ENCODE results near the gene STX16.
"Not testable (repeated sequence)": the region's sequence is repeated elsewhere in the genome, so short reads cannot be mapped to it uniquely, and the experiment has no call there.

STX16 gene

DNA sequence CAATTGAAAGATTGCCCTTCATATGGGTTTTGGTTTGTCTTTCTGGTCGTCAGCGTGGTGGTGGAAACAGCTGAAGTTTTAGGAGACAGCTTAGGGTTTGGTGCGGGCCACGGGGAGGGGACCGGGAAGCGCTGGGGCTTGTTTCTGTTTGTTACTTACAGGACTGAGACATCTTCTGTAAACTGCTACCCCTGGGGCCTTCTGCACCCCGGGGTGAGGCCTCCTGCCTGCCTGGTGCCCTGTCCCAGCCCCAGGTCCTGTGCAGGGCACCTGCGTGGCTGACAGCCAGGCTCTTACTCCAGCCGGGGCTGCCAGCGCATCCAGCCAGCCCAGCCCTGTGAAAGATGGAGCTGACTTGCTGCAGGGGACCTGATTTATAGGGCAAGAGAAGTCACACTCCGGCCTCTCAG is 64.3 kb downstream of the STX16 start:
- H3K4me3 ChIP-seq (ENCODE audit: low read length) = no peak overlapping the region
- no peak for DNase-seq (ENCODE audit: low read depth, low spot score)

DNA sequence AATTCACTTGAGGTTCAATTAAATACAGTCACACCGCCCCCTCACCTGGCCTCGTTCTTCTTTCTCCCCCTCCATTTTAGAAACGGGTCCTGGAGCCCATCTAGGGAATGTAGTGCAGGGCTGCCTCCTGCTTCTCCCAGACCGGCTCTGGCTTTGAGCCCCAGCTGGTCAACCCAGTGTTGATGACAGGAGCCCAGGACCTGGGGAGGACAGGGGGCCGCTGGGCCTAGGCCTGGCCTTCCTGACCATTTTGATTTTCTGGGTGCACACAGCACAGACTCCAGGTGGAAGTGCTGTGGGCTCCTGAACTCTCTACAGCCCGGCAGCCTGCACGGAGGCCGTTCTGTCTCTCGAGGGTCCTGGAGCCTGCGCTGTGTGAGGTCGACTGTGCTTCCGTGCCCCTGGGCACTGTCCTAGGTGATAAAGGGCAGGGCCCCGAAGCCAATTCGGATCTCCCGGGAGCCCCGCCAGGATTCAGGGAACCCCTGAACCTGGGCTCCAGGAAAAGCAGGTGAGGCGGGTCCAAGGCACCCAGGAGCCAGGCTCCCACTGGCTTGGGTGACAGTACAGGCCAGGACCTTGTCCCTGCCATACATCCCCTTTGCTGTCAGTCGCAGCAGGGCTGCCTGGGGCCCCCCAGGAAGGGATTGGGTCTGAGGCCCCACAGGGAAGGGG is 64.9 kb downstream of the STX16 start:
- DNase-seq (ENCODE audit: low read depth, low spot score) = no peak
- H3K4me3 ChIP-seq (ENCODE audit: low read length) = no peak overlapping the region

DNA sequence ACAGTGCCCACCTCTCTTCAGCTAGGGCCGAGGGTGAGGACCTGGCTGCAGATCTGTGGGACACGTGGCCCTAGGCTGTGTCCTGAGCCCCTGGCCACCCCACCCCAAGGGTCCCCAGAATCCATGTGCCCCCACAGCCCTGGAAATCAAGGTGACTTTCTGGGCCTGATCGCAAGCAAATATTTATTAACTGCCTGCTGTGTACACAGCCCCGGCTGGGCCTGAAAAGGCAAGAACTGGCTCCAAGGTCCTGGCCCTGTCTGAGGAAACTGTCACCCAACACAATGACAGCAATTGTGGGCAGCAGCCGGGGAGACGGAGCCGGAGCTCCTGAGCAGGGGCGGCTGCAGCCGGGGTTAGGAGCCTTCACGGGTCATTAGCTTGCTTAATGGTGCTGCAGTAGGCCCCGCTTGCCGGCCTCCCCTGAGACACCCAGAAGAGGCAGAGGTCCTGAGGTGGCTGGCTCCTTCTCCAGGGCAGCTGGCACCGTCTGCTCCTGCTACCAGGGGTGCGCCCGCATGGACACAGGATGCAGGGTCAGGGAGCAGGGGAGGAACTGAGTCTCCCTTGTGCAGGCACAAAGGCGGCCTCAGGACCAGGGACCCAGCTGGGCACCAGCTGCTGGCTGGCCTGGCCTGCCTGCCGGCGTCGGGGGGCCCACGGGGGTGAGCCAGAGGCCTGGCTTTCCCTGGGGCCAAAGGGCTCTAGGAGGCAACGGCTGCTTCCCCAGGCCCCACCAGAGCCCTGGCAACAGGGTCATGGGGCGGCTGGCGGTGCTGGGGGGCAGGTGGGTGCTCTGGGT is 65.6 kb downstream of the STX16 start:
- no peak overlapping the region for H3K4me3 ChIP-seq (ENCODE audit: low read length)
- no peak for DNase-seq (ENCODE audit: low read depth, low spot score)

DNA sequence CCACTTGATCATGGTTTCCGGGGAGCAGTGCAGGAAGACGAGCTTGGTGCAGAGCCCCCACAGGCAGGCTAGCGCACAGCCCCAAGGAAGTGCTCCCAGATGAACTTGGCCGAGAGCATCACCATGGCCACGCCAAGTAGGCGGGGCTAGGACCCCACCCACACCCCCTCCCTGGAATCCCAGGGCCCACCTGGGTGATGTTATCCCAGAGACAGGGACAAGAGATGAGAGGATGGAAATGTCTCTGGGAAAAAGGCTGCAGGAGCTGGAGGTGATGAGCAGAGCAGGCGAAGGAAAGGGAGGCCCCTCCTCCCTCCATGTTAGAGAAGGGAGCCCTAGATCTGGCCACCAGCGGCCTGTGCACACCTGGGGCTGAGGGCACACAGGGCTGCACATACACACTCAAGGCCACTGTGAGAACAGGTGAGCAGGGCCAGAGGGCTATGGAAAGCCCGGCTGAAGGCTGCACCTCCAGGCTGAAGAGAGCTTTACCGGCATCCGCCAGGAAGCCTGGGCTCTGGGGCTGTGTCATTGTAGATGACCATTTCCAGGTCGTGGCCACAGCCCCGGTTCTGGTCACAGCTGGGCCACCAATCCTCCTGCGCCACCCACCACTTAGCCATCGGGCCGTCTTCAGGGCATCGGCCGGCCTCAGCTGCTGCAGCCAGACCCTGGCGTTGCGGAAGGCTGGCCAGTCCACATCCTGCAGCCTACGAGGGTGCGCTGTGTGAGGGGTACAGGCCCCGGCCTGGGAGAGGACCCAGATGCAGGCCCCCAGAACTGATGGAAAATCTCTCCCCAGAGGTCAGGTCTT is 66.4 kb downstream of the STX16 start:
- no peak overlapping the region for H3K4me3 ChIP-seq (ENCODE audit: low read length)
- no peak for DNase-seq (ENCODE audit: low read depth, low spot score)

DNA sequence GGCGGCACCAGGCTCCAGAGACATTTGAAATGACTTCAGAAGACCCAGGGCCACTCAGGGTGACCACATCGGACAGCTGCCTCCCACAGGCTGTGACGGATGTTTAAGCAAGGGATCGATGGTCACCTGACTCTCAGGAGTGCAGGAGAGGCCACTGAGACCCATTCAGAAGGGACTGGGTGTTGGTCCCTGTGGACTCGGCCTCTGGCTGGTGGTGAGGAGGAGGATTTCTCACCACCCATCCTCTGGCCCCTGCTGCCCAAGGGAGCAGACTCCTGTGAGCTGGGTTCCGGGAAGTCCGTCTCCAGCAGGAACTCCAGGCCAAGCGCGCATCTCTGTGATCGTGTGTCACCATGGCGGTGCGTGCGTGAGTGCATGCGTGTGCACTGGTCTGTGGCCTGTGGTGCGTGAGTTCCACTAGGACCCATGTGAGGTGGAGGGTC is 67.1 kb downstream of the STX16 start:
- no peak for DNase-seq (ENCODE audit: low read depth, low spot score)
- H3K4me3 ChIP-seq (ENCODE audit: low read length) = no peak overlapping the region

DNA sequence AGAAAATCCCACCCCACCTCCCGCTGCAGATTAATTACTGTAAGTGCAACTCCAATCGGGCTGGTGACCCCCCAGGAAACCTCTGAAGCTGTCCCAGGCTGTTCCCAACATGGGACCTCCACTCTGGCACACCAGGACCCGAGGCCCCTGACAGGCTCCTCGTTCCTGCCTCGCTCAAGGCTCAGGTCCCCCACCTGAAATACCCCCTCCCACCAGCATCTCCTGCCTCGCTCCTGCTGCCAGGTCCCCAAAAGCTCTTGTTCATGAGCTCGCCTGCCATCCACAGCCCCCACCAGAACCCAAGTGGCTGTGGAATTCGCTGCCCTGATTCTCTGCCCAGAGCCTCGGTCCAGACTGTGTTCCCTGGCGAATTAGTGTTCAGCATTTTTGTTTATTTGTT is 67.6 kb downstream of the STX16 start:
- H3K4me3 ChIP-seq (ENCODE audit: low read length) = no peak overlapping the region
- no peak for DNase-seq (ENCODE audit: low read depth, low spot score)

DNA sequence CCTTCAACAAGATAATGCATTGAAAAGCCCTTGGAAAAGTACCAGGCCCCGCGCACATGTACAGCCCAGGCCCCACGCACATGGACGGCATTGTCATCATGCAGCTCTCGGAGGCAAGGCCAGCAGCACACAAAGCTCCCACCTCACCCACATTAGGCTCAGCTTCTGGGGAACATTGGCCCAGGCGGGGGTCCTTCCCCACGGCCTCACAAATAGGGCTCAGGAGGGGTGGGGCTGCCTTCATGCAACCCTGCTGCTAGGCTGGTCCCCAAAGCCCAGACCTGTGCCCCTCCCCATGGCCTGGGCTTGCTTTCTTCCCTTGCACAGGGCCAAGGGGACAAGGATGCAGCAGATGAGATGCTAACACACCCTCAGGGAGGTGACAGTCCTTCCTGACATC is 68.2 kb downstream of the STX16 start:
- H3K4me3 ChIP-seq (ENCODE audit: low read length) = no peak overlapping the region
- DNase-seq (ENCODE audit: low read depth, low spot score) = no peak

DNA sequence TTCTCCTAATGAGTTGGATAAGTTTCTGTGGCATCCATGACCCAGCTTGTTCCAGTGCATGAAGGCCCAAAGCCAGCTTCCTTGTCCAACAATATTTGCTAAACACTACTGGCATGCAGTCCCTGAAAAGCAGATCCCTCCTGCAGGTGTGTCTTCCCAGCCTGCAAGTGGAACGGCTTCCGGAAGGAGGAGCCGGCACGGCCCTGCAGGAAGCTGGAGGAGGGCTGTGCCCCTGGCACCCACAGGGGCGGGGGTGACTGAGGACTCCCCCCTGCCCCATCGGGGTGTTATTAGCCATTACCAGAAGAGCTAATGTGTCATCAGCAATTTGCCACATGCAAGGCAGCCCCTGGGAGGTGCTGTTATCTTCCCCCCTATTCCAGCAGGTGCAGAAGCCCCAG is 68.9 kb downstream of the STX16 start:
- no peak overlapping the region for H3K4me3 ChIP-seq (ENCODE audit: low read length)
- DNase-seq (ENCODE audit: low read depth, low spot score) = no peak

DNA sequence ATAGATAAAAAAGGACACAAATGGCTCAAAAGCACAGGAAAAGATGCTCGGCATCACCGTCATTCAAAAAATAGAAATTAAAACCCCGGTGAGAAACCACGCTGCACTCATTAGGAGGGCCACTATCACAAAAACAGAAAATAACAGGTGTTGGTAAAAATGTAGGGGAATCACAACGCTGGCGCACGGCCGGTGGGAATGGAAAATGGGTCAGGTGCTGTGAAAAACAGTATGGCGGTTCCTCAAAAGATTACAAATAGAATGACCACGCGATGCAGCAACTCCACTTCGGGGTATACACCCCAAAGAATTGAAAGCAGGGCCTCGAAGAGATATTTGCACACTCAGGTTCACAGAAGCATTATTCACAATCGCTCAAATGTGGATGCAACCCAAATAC is 69.8 kb downstream of the STX16 start:
- DNase-seq (ENCODE audit: low read depth, low spot score) = no peak
- H3K4me3 ChIP-seq (ENCODE audit: low read length) = no peak overlapping the region

DNA sequence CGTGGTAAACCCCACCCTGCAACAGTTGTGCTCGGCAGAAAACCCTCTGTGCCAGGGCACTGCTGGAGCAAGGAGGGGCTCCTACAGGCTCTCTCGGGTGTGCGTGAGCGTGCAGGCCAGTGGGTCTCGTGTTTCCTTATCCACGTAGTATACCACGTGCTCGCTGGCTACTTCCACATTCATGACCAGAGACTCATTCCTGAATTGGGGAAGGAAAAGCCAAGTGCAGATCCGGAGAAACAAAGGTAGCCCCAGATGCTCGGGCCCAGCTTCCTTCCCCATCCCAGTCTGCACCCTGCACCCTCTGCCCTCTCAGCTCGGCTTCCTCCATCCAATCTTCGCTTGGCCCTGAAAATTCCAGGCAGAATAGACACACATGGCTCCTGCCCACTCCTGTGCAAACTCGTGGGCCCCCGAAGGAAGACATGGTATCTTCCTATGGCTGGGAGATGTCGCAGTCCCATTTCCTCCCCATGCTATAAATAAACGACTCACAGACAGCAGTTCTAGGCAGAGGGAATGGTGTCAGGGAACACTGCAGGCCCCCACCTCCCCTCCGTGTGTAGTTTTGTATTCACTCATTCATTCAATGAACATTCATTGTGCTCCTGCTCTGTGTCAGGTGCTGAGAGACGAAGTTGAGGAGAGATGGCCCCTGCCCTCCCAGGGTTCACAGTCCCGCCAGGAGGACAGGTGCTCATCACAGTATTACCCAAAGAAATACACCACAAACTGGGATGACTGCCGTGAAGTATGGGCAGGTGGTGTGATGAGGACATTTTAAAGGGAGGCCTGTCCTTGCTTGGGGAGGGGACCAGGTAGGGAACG is 71.1 kb downstream of the STX16 start:
- H3K4me3 ChIP-seq (ENCODE audit: low read length) = no peak overlapping the region
- DNase-seq (ENCODE audit: low read depth, low spot score) = no peak

DNA sequence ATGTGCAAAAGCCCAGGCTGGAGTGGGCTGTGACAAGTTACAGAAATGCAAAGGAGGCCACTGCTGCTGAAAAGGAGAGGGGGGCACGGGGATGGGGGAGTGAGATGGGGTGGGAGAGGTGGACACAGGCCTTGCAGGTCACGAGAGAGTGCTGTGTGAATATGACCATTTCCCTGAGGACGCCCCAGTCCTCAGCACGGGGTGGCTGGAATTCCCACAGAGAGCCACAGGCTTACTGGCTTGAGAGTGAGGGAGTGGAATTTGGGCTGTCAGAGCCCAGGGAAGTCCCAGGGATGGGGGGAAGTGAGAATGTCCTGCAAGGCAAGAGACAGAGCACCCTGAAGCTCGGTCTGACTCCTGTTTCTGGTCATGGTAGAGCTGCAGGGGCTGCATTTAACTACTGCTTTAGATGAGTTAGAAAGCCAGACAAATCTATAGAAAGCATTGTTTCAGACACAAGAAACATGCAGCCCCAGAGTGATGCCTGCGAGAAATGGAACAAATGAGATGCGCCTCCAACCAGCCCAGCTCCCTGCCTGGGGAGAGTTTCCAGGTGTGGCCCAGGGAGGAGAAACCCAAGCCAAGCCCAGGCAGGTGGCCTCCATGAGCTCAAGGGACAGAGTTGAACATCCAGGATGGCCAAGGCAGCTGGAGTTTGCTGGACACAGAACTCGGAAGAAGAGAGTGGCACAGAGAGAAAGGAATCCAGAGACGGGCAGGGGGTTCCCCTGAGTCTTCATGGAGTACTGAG is 72.0 kb downstream of the STX16 start:
- no peak overlapping the region for H3K4me3 ChIP-seq (ENCODE audit: low read length)
- no peak for DNase-seq (ENCODE audit: low read depth, low spot score)

DNA sequence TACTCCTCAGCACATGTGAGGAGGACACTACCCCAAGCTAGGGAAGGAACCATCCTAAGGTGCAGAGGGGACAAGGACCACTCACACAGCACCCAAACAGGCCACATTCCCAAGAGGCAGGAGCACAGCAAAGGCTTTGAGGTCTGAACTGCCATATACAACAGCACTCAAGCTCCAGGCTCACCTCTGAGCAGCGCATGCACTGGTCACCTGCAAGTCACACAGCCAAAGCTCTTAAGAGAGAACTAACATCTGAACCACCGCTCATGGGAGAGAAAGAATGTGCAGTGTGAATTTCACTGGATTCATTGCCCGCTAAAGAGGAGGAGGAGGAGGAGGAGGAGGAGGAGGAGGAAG is 72.5 kb downstream of the STX16 start:
- DNase-seq (ENCODE audit: low read depth, low spot score) = no peak
- H3K4me3 ChIP-seq (ENCODE audit: low read length) = no peak overlapping the region

DNA sequence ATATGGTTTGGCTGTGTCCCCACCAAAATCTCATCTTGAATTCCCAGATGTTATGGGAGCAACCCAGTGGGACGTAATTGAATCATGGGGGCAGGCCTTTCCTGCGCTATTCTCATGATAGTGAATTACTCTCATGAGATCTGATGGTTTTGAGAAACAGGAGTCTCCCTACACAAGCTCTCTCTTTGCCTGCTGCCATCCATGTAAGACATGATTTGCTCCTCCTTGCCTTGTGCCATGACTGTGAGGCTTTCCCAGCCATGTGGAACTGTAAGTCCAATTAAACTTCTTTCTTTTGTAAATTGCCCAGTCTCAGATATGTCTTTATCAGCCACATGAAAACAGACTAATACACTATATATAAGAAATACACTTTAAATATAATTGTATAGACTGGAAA is 75.1 kb downstream of the STX16 start:
- not testable (repeated sequence) for H3K4me3 ChIP-seq (ENCODE audit: low read length); DNase-seq (ENCODE audit: low read depth, low spot score)
